SK-N-SH (cell line): ENCODE results near the gene BRINP1. TPM values are rescaled to one million over a fixed set of nuclear protein-coding genes. Genes with fewer than 3 reads are reported as not detected.
A peak's percentile ranks its signal among the peaks of the same experiment; 100 is the strongest.

ENCODE experiments used
- CTCF ChIA-PET: fragments of 300-600, 350-600 bp; formaldehyde crosslinking; extraction: SDS; loops from one replicate; lab custom pipeline; 2021; lab: Yijun Ruan, JAX
- POLR2A ChIA-PET: fragments of 350-600 bp; sonication (Branson Sonifier 250); formaldehyde crosslinking; extraction: SDS; loops from one replicate; lab custom pipeline; 2020; ENCODE audit warnings: antibody characterized with exemption, inconsistent platforms; lab: Yijun Ruan, JAX
- DNase-seq: peaks from one replicate; pipeline ENCODE4 v3.0.0; 2012
- H2AFZ ChIP-seq: fragments of 200-600 bp; sonication (generic); 2 replicates; pipeline ENCODE4 v1.8.1; 2016; ENCODE audit warnings: antibody characterized with exemption, mild to moderate bottlenecking, low read depth
- H3F3A ChIP-seq: fragments of 200-600 bp; sonication (generic); replicated peaks from 2 replicates; pipeline ENCODE3; 2016; ENCODE audit warnings: antibody characterized with exemption, mild to moderate bottlenecking; ENCODE audit not compliant: insufficient read depth
- H3K27ac ChIP-seq, 2 experiments: fragments of 200-500 bp in 1 of 2; fragments of 200-600 bp in 1 of 2; sonication (Bioruptor generic) in 1 of 2; sonication (generic), shearing (Covaris generic) in 1 of 2; 2 replicates each; pipeline versions ENCODE4 v1.5.1 to v1.6.1; 2014 to 2016; ENCODE audit warnings: low read depth in 2 of 2, inconsistent platforms in 1 of 2, low read length in 1 of 2, mild to moderate bottlenecking in 1 of 2, mixed read lengths in 1 of 2
- H3K27me3 ChIP-seq: fragments of 200-600 bp; sonication (generic), shearing (Covaris generic); 2 replicates; pipeline ENCODE4 v1.6.1; 2016; ENCODE audit warnings: mixed run types; ENCODE audit not compliant: insufficient read depth
- H3K36me3 ChIP-seq, 2 experiments: fragments of 200-500 bp in 1 of 2; fragments of 200-600 bp in 1 of 2; sonication (Bioruptor generic) in 1 of 2; sonication (generic) in 1 of 2; replicated peaks in 1 of 2; 2 replicates each; pipeline versions ENCODE3 to v1.5.1; 2014 to 2016; ENCODE audit warnings: low read length in 1 of 2, mild to moderate bottlenecking in 1 of 2; ENCODE audit not compliant: insufficient read depth in 2 of 2, control insufficient read depth in 1 of 2
- H3K4me1 ChIP-seq, 2 experiments: fragments of 200-500 bp in 1 of 2; fragments of 200-600 bp in 1 of 2; sonication (Bioruptor generic) in 1 of 2; sonication (generic), shearing (Covaris generic) in 1 of 2; 2 replicates each; pipeline versions ENCODE4 v1.5.1 to v1.6.1; 2014 to 2016; ENCODE audit warnings: low read depth in 1 of 2, low read length in 1 of 2, mixed run types in 1 of 2; ENCODE audit not compliant: insufficient read depth in 2 of 2, control insufficient read depth in 1 of 2
- H3K4me2 ChIP-seq: fragments of 200-600 bp; sonication (generic), shearing (Covaris generic); 2 replicates; pipeline ENCODE4 v1.6.1; 2017; ENCODE audit warnings: mixed run types
- H3K4me3 ChIP-seq, 2 experiments: fragments of 200-500 bp in 1 of 2; fragments of 200-600 bp in 1 of 2; sonication (Bioruptor generic) in 1 of 2; sonication (generic), shearing (Covaris generic) in 1 of 2; 2 replicates each; pipeline versions ENCODE4 v1.5.1 to v1.8.1; 2014 to 2016; ENCODE audit warnings: low read depth in 2 of 2, inconsistent platforms in 1 of 2, low read length in 1 of 2, mild to moderate bottlenecking in 1 of 2, mixed read lengths in 1 of 2, moderate library complexity in 1 of 2
- H3K79me2 ChIP-seq: fragments of 200-600 bp; sonication (generic); 2 replicates; pipeline ENCODE4 v1.8.1; 2017; ENCODE audit warnings: mild to moderate bottlenecking; ENCODE audit not compliant: insufficient read depth
- H3K9ac ChIP-seq: fragments of 200-600 bp; sonication (generic); 2 replicates; pipeline ENCODE4 v1.6.1; 2017; ENCODE audit warnings: mixed run types
- H3K9me2 ChIP-seq: fragments of 200-600 bp; sonication (generic); 2 replicates; pipeline ENCODE4 v1.6.1; 2017; ENCODE audit warnings: mixed run types
- H3K9me3 ChIP-seq: fragments of 200-600 bp; sonication (generic); 2 replicates; pipeline ENCODE4 v1.6.1; 2017; ENCODE audit warnings: mixed run types, mild to moderate bottlenecking, moderate library complexity
- H4K20me1 ChIP-seq: fragments of 200-600 bp; sonication (generic); 2 replicates; pipeline ENCODE4 v1.6.1; 2017; ENCODE audit warnings: mild to moderate bottlenecking, mixed run types; ENCODE audit not compliant: insufficient read depth
- ELF1 ChIP-seq: IDR thresholded peaks from 2 replicates; pipeline ENCODE4 v1.4.0; 2012
- FOSL2 ChIP-seq: IDR thresholded peaks from 2 replicates; pipeline ENCODE4 v1.4.0; 2012; ENCODE audit warnings: low read depth, mild to moderate bottlenecking, moderate library complexity, borderline replicate concordance
- FOXM1 ChIP-seq: IDR thresholded peaks from 2 replicates; pipeline ENCODE4 v1.4.0; 2012; ENCODE audit warnings: low read depth, mild to moderate bottlenecking
- GABPA ChIP-seq: IDR thresholded peaks from 2 replicates; pipeline ENCODE4 v1.4.0; 2012; ENCODE audit warnings: low read depth, mild to moderate bottlenecking
- GATA2 ChIP-seq: sonication (generic); formaldehyde crosslinking; IDR thresholded peaks from 2 replicates; pipeline ENCODE4 v1.5.0; 2020; ENCODE audit warnings: mild to moderate bottlenecking, missing genetic modification reagents
- IRF3 ChIP-seq: fragments of 150-350 bp; IDR thresholded peaks from 2 replicates; pipeline ENCODE4 v1.6.1; 2016; ENCODE audit warnings: mild to moderate bottlenecking, low read depth, low read length
- MXI1 ChIP-seq: IDR thresholded peaks from 2 replicates; pipeline ENCODE4 v1.6.1; 2012; ENCODE audit warnings: mild to moderate bottlenecking, low read depth, low read length, improper control_type of control experiment
- NRF1 ChIP-seq: IDR thresholded peaks from 2 replicates; pipeline ENCODE4 v1.6.1; 2012; ENCODE audit warnings: low read depth, mild to moderate bottlenecking, low read length
- PBX3 ChIP-seq: IDR thresholded peaks from 2 replicates; pipeline ENCODE4; 2012
- REST ChIP-seq: IDR thresholded peaks from 2 replicates; pipeline ENCODE4 v1.6.1; 2012; ENCODE audit warnings: mild to moderate bottlenecking, low read depth, low read length, moderate library complexity
- RFX5 ChIP-seq: IDR thresholded peaks from 2 replicates; pipeline ENCODE4 v1.6.1; 2012; ENCODE audit warnings: mild to moderate bottlenecking, improper control_type of control experiment, low read length
- RXRA ChIP-seq: IDR thresholded peaks from 2 replicates; pipeline ENCODE4 v1.4.0; 2012; ENCODE audit warnings: low read depth, mild to moderate bottlenecking, borderline replicate concordance
- TAF1 ChIP-seq: IDR thresholded peaks from 2 replicates; pipeline ENCODE4 v1.6.1; 2012; ENCODE audit warnings: low read depth, mild to moderate bottlenecking, low read length, moderate library complexity, borderline replicate concordance
- USF1 ChIP-seq: IDR thresholded peaks from 2 replicates; pipeline ENCODE4 v1.4.0; 2012; ENCODE audit warnings: low read depth, borderline replicate concordance
- WGBS: methylation state at CpG from one replicate; pipeline ENCODE4 v1.1.6; 2017; ENCODE audit warnings: low lambda C conversion rate; 5-methylcytosine and 5-hydroxymethylcytosine counted together
- polyA plus RNA-seq, 3 experiments: library from polyadenylated mRNA; depleted of rRNA; stranded (reverse); fragments of >200 nt; gene quantifications; 2 replicates each; pipeline ENCODE4 v1.2.3, GENCODE V29; 2012

BRINP1 gene
- polyA plus RNA-seq, 1 of the 3 experiments (the other 2 are of a cell fraction), result 0.41 TPM

- no peaks in the 10 kb centered on the region for H3K36me3 ChIP-seq
- no peaks in the 10 kb centered on the region for H3K27me3 ChIP-seq
- H3K4me3 ChIP-seq, result no peak overlapping the region
- no peak overlapping the region for H3K27ac ChIP-seq
- no peaks in the 10 kb centered on the region for H3F3A ChIP-seq
- WGBS, result 26% methylated on average over 4 of the region's 4 CpGs
- TF ChIP-seq NRF1, result no peak
- no peak for TF ChIP-seq RXRA
- TF ChIP-seq USF1, result no peak
- no peak for TF ChIP-seq IRF3
- TF ChIP-seq TAF1, result no peak
- no peak for TF ChIP-seq FOSL2
- no peak for TF ChIP-seq GATA2
- no peak for TF ChIP-seq MXI1
- no peak for TF ChIP-seq ELF1
- TF ChIP-seq FOXM1, result no peak
- no peak for TF ChIP-seq REST
- TF ChIP-seq PBX3, result no peak
- TF ChIP-seq RFX5, result no peak
- TF ChIP-seq GABPA, result no peak
- no peaks in the 10 kb centered on the region for H4K20me1 ChIP-seq
- CTCF ChIA-PET, result no interaction called here
- H3K9me2 ChIP-seq, result no peaks in the 10 kb centered on the region
- DNase-seq, result peak; percentile 23
- no peaks in the 10 kb centered on the region for H3K9me3 ChIP-seq
- no peaks in the 10 kb centered on the region for H3K79me2 ChIP-seq
- H2AFZ ChIP-seq, result no peak overlapping the region
- POLR2A ChIA-PET, result no interaction called here
- H3K4me1 ChIP-seq, result no peaks in the 10 kb centered on the region; a peak in 1 of 4 replicates
- no peak overlapping the region for H3K9ac ChIP-seq
- no peak overlapping the region for H3K4me2 ChIP-seq
Measured at GRCh38 chr9:119278171-119278570, 91.1 kb downstream of the BRINP1 start.
